GM18502 (cell line): ENCODE results near the gene BTNL8.
"Not testable (repeated sequence)": the region's sequence is repeated elsewhere in the genome, so short reads cannot be mapped to it uniquely, and the experiment has no call there.

Source experiments
- ATAC-seq: cut with Tn5 transposase; IDR thresholded peaks from one replicate; pipeline ENCODE4 v1.9.1; 2021; ENCODE audit warnings: mild to moderate bottlenecking; ENCODE audit not compliant: unreplicated experiment, poor library complexity

BTNL8 gene

GRCh38 chr5:180874804-180875582 is 24.0 kb upstream of the BTNL8 start:
- no peak for ATAC-seq

GRCh38 chr5:180875860-180876426 is 23.0 kb upstream of the BTNL8 start:
- ATAC-seq: no peak

DNA sequence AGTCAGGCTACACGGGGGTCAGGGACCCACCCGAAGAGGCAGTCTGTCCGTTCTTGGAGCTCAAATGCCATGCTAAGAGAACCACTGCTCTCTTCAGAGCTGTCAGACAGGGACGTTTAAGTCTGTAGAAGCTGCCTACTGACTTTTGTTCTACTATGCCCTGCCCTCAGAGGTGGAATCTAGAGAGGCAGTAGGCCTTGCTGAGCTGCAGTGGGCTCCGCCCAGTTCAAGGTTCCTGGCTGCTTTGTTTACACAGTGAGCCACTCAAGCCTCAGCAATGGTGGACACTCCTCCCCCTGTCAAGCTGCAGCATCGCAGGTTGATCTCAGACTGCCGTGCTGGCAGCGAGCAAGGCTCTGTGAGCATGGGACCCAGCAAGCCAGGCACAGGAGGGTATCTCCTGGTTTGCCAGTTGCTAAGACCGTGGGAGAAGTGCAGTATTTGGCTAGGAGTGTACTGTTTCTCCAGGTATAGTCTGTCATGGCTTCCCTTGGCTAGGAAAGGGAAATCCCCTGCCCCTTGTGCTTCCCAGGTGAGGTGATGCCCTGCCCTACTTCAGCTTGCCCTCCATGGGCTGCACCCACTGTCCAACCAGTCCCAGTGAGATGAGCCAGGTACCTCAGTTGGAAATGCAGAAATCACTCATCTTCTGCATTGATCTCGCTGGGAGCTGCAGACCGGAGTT is 13.0 kb upstream of the BTNL8 start:
- ATAC-seq: not testable (repeated sequence)

DNA sequence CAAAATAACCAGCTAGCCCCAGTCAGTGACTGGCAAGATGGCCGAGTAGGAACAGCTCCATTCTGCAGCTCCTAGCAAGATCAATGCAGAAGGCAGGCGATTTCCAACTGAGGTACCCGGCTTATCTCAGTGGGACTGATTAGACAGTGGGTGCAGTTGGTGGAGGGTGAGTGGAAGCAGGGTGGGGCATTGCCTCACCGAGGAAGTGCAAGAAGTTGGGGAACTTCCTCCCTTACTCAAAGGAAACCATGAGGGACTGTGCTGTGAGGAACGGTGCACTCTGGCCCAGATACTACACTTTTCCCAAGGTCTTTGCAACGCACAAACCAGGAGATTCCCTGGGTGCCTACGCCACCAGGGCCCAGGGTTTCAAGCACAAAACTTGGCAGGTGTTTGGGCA is 9.6 kb upstream of the BTNL8 start:
- ATAC-seq: no peak

- ATAC-seq: not testable (repeated sequence)
Observed at GRCh38 chr5:180895330-180895729, 3.6 kb upstream of the BTNL8 start.

- ATAC-seq: no peak
Observed at GRCh38 chr5:180900178-180900577, 1.2 kb downstream of the BTNL8 start.

- ATAC-seq: no peak
Observed at GRCh38 chr5:180901319-180902009, 2.5 kb downstream of the BTNL8 start.

GRCh38 chr5:180908400-180908799 is 9.4 kb downstream of the BTNL8 start:
- no peak for ATAC-seq

GRCh38 chr5:180908998-180909731 is 10.2 kb downstream of the BTNL8 start:
- no peak for ATAC-seq

DNA sequence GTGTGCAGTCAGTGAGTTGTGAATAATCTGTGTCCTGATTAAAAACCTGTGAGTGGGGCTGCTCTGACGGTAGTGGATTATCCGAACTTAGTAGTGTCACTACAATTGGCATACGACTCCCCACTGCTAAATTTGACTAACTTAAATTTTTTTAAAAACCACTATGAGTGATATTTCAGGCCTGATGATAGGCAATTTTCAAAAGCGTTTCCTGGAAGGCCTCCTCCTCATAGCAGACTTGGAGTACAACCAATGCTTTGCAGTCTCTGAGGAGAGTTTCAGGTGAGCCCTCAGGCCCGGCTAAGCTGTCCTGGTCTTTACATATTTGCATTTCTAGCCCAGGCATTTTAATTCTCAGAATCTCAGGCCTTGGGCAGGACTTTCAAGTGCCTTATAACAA is 10.8 kb downstream of the BTNL8 start:
- no peak for ATAC-seq

DNA sequence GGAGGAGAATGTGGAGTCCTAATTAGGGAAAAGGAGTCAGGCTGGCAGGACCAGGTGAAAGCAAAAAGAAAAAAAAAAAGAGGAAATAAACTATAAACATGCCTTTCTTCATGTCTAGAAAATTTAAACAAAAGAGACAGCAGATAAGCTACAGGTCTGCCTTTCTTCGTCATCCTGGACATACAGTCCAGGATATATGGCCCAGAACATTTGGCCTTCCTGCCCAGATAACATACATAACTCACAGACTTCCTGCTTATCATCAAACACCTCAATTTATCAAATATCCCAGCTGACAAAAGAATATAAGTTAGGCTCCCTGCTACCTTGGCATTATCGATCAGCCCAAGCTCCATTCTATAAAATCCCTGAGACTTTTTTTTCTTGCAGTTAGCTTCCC is 11.2 kb downstream of the BTNL8 start:
- no peak for ATAC-seq

DNA sequence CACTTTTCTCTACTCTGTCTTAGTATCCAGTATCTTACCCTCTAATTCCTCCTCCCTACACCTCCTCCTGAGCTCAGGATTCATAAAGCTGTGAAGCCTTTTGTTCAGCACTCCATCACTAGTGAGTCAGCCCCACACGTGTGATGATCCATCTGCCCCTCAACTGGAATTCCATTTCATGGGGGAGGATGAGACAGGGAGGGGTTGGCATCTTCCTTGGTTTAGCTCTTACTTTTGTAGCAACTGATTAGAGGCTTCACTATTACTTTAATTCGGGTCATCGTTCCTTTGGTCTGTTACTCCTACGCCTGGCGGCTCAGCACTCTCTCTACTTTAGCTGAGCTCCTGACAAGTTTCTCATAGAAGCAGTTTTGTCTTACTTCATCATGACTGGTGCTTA is 11.8 kb downstream of the BTNL8 start:
- no peak for ATAC-seq

DNA sequence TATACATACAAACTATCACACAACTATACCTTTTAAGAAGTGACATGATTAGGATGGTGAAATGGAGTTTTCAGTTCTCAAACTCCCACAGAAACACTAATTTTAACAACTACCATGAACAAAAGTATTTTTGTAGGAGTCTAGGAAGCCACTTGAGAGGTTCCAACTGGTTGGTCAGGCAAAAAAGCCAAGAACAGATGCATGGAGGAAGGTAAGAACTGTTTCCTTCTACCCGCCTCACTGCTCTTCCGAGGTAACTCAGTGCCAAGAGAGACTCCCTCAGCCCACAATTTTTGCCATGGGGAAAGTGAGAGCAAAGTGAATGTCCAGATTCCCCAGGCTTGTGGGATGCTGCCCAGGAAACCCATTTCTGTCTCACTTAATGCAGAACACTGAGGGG is 15.7 kb downstream of the BTNL8 start:
- ATAC-seq: no peak

DNA sequence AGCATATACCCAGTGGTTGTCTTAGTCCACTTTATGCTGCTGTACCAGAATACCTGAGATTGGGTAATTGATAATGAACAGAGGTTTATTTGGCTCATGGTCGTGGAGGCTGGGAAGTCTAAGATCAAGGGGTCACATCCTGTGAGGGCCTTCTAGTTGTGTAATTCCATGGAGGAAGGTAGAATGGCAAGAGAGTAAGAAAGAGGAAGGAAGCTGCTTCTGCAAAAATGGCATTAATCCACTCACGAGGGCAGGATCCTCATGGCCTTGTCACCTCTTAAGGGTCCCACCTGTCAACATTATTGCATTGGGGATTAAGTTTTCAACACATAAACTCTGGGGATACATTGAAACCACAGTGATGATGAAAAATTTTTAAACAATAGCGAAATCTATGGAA is 17.0 kb downstream of the BTNL8 start:
- no peak for ATAC-seq

GRCh38 chr5:180918380-180918779 is 19.4 kb downstream of the BTNL8 start:
- no peak for ATAC-seq

GRCh38 chr5:180920710-180921109 is 21.8 kb downstream of the BTNL8 start:
- no peak for ATAC-seq

DNA sequence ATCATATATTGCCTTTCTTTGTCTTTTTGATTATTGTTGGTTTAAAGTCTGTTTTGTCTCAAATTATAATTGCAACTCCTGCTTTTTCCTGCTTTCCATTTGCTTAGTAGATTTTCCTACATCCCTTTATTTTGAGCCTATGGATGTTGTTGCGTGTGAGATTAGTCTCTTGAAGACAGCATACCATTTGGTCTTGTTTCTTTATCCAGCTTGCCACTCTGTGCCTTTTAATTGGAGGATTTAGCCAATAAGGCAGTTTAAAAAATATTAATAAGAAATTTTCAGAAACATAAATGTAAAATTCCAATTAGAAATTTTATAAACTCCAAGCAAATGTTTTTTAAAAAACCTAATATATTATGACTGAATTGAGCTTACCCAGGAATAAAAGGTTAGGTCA is 24.0 kb downstream of the BTNL8 start:
- no peak for ATAC-seq

- ATAC-seq: no peak
Observed at GRCh38 chr5:180932660-180933059, 33.7 kb downstream of the BTNL8 start.

DNA sequence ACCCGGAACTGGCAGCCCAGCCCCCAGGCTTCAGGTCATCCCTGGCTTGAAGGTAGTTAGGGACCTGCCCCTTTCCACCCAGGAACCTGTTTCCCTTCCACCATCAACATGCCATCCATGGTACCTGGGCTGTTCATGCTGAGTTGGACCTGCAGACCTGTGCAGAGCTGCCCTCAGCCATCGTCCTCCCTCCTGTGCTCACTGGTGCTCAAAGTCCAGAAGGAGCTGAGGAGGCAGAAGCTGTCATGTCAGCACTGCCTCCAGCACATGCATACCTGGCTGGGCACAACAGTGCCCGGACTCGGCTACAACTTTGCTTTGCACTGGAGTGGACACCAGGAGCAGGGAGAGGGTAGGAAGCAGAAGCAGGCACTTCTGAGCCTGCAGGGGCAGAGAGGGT is 36.2 kb downstream of the BTNL8 start:
- ATAC-seq: no peak

- no peak for ATAC-seq
Observed at GRCh38 chr5:180938294-180938693, 39.3 kb downstream of the BTNL8 start.
